Vagina (tissue), 2 donors: ENCODE results near the gene DLX6.

Experiments
- POLR2A ChIP-seq, 2 donors: fragments of 450-650 bp; IDR thresholded peaks; one replicate each; pipeline ENCODE4 v1.6.1; 2017; ENCODE audit warnings: antibody characterized with exemption in 2 of 2, mild to moderate bottlenecking in 2 of 2, moderate library complexity in 2 of 2
- TF ChIP-seq, protein P1 (sequence below), 3 experiments: fragments of 450-650 bp in 2 of 3; fragments of 200-600 bp in 1 of 3; sonication (generic) in 1 of 3; IDR thresholded peaks; one replicate each; pipeline ENCODE4 v1.5.1; 2017 to 2019; ENCODE audit warnings: antibody characterized with exemption in 3 of 3, mild to moderate bottlenecking in 2 of 3, moderate library complexity in 2 of 3

- no peak for TF ChIP-seq POLR2A (IDR thresholded peaks at IDR 0.05)
- TF ChIP-seq, protein P1, sequence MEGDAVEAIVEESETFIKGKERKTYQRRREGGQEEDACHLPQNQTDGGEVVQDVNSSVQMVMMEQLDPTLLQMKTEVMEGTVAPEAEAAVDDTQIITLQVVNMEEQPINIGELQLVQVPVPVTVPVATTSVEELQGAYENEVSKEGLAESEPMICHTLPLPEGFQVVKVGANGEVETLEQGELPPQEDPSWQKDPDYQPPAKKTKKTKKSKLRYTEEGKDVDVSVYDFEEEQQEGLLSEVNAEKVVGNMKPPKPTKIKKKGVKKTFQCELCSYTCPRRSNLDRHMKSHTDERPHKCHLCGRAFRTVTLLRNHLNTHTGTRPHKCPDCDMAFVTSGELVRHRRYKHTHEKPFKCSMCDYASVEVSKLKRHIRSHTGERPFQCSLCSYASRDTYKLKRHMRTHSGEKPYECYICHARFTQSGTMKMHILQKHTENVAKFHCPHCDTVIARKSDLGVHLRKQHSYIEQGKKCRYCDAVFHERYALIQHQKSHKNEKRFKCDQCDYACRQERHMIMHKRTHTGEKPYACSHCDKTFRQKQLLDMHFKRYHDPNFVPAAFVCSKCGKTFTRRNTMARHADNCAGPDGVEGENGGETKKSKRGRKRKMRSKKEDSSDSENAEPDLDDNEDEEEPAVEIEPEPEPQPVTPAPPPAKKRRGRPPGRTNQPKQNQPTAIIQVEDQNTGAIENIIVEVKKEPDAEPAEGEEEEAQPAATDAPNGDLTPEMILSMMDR (IDR thresholded peaks at IDR 0.05) = no peak
Measured at GRCh38 chr7:97012365-97013133, 7.2 kb downstream of the DLX6 start.
